HG03457 (cell line): ENCODE measurements around the gene AGGF1.
"Not testable (repeated sequence)": the region's sequence is repeated elsewhere in the genome, so short reads cannot be mapped to it uniquely, and the experiment has no call there.

Experiments
- ATAC-seq: cut with Tn5 transposase; IDR thresholded peaks from one replicate; pipeline ENCODE4 v1.9.1; 2021; ENCODE audit warnings: moderate number of reproducible peaks; ENCODE audit not compliant: unreplicated experiment

AGGF1 gene

GRCh38 chr5:77083088-77083487 is 52.9 kb downstream of the AGGF1 start:
- ATAC-seq, result no peak

- ATAC-seq, result no peak
These were observed 56.1 kb downstream of the AGGF1 start for GRCh38 chr5:77086368-77086688.

GRCh38 chr5:77086689-77087483 is 56.7 kb downstream of the AGGF1 start, which contains the start of gene ZBED3:
Gene ZBED3, minus strand, starts transcription at chr5:77087285. Its CDS starts 9,407 bp downstream, at chr5:77077878.
- no peak for ATAC-seq

GRCh38 chr5:77087484-77088261 is 57.5 kb downstream of the AGGF1 start:
- no peak for ATAC-seq

- no peak for ATAC-seq
These were observed 65.0 kb downstream of the AGGF1 start for GRCh38 chr5:77095189-77095588.

- no peak for ATAC-seq
These were observed 71.1 kb downstream of the AGGF1 start for GRCh38 chr5:77101298-77101697.

- no peak for ATAC-seq
These were observed 72.3 kb downstream of the AGGF1 start for GRCh38 chr5:77102549-77102948.

GRCh38 chr5:77103457-77103856 is 73.3 kb downstream of the AGGF1 start:
- ATAC-seq, result no peak

GRCh38 chr5:77104813-77105212 is 74.6 kb downstream of the AGGF1 start:
- no peak for ATAC-seq

GRCh38 chr5:77107035-77107434 is 76.8 kb downstream of the AGGF1 start:
- ATAC-seq, result not testable (repeated sequence)
